GM12874 (cell line): ENCODE data around the gene SGPP2.

Source experiments
- CTCF ChIP-seq: IDR thresholded peaks from 2 replicates; pipeline ENCODE4 v1.5.1; 2011; ENCODE audit warnings: low read depth, mild to moderate bottlenecking, control low read depth, low read length, moderate library complexity; ENCODE audit not compliant: insufficient read depth

SGPP2 gene

GRCh38 chr2:222420508-222420907 lies 3.8 kb upstream of the SGPP2 start:
- no peak for TF ChIP-seq CTCF

GRCh38 chr2:222421626-222422025 lies 2.7 kb upstream of the SGPP2 start:
- no peak for TF ChIP-seq CTCF

GRCh38 chr2:222423186-222423585 lies 1.2 kb upstream of the SGPP2 start:
- TF ChIP-seq CTCF: no peak

GRCh38 chr2:222423632-222424275 lies 589 bp upstream of the SGPP2 start:
- TF ChIP-seq CTCF: no peak

- no peak for TF ChIP-seq CTCF
These were observed 657 bp downstream of the SGPP2 start for GRCh38 chr2:222424729-222425671.

- no peak for TF ChIP-seq CTCF
These were observed 3.4 kb downstream of the SGPP2 start for GRCh38 chr2:222427646-222428301.

GRCh38 chr2:222430071-222430470 lies 5.7 kb downstream of the SGPP2 start:
- TF ChIP-seq CTCF: no peak
